HepG2 (cell line): ENCODE results near the gene HSP90AB1.

Experiments
- BCL6 ChIP-seq: IDR thresholded peaks from 2 replicates; pipeline ENCODE4 v1.6.1; 2016; ENCODE audit warnings: missing genetic modification reagents, missing compliant biosample characterization
- CHD2 ChIP-seq: IDR thresholded peaks from 2 replicates; pipeline ENCODE4 v1.6.1; 2011; ENCODE audit warnings: low read depth, low read length, improper control_type of control experiment
- HHEX ChIP-seq: IDR thresholded peaks from 2 replicates; pipeline ENCODE4 v1.6.1; 2016; ENCODE audit warnings: control low read depth
- KDM5B ChIP-seq: sonication (generic); formaldehyde crosslinking; IDR thresholded peaks from 2 replicates; pipeline ENCODE4 v1.4.0; 2020; ENCODE audit warnings: missing genetic modification reagents, mild to moderate bottlenecking, borderline replicate concordance
- RXRA ChIP-seq: sonication (generic); formaldehyde crosslinking; IDR thresholded peaks from 2 replicates; pipeline ENCODE4 v1.5.1; 2020; ENCODE audit warnings: missing genetic modification reagents
- ZFP62 ChIP-seq: sonication (generic); formaldehyde crosslinking; IDR thresholded peaks from 2 replicates; pipeline ENCODE4 v1.4.0; 2020; ENCODE audit warnings: missing genetic modification reagents
- ZNF207 ChIP-seq: fragments of 450-650 bp; IDR thresholded peaks from 2 replicates; pipeline ENCODE4 v1.6.1; 2016; ENCODE audit warnings: antibody characterized with exemption, borderline replicate concordance
- ZNF234 ChIP-seq: sonication (generic); formaldehyde crosslinking; conservative IDR thresholded peaks from 2 replicates; pipeline ENCODE4 v1.5.1; 2020; ENCODE audit warnings: mild to moderate bottlenecking, missing genetic modification reagents
- ZNF256 ChIP-seq: sonication (generic); formaldehyde crosslinking; conservative IDR thresholded peaks from 2 replicates; pipeline ENCODE4 v1.4.0; 2020; ENCODE audit warnings: missing genetic modification reagents
- TF ChIP-seq, protein P1 (sequence below): sonication (generic); formaldehyde crosslinking; IDR thresholded peaks from 2 replicates; pipeline ENCODE4 v1.5.0; 2020; ENCODE audit warnings: mild to moderate bottlenecking, missing genetic modification reagents, moderate library complexity
- TF ChIP-seq, protein P2 (sequence below): sonication (generic); formaldehyde crosslinking; IDR thresholded peaks from 2 replicates; pipeline ENCODE4 v1.5.1; 2020; ENCODE audit warnings: mild to moderate bottlenecking, missing genetic modification reagents
- TF ChIP-seq, protein P3 (sequence below): sonication (generic); formaldehyde crosslinking; IDR thresholded peaks from 2 replicates; pipeline ENCODE4 v1.4.0; 2020; ENCODE audit warnings: missing genetic modification reagents

GRCh38 chr6:44228031-44228430 lies 18.9 kb upstream of the HSP90AB1 start:
- TF ChIP-seq ZNF234 (no peak), BCL6 (CRISPR knock-in tag) (no peak), CHD2 (no peak), ZNF256 (CRISPR knock-in tag) (no peak), ZFP62 (CRISPR knock-in tag) (no peak), ZNF207 (no peak), HHEX (CRISPR knock-in tag) (no peak), RXRA (CRISPR knock-in tag) (no peak), KDM5B (CRISPR knock-in tag) (no peak)
- TF ChIP-seq, protein P1, sequence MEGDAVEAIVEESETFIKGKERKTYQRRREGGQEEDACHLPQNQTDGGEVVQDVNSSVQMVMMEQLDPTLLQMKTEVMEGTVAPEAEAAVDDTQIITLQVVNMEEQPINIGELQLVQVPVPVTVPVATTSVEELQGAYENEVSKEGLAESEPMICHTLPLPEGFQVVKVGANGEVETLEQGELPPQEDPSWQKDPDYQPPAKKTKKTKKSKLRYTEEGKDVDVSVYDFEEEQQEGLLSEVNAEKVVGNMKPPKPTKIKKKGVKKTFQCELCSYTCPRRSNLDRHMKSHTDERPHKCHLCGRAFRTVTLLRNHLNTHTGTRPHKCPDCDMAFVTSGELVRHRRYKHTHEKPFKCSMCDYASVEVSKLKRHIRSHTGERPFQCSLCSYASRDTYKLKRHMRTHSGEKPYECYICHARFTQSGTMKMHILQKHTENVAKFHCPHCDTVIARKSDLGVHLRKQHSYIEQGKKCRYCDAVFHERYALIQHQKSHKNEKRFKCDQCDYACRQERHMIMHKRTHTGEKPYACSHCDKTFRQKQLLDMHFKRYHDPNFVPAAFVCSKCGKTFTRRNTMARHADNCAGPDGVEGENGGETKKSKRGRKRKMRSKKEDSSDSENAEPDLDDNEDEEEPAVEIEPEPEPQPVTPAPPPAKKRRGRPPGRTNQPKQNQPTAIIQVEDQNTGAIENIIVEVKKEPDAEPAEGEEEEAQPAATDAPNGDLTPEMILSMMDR (CRISPR knock-in tag), result no peak
- TF ChIP-seq, protein P2, sequence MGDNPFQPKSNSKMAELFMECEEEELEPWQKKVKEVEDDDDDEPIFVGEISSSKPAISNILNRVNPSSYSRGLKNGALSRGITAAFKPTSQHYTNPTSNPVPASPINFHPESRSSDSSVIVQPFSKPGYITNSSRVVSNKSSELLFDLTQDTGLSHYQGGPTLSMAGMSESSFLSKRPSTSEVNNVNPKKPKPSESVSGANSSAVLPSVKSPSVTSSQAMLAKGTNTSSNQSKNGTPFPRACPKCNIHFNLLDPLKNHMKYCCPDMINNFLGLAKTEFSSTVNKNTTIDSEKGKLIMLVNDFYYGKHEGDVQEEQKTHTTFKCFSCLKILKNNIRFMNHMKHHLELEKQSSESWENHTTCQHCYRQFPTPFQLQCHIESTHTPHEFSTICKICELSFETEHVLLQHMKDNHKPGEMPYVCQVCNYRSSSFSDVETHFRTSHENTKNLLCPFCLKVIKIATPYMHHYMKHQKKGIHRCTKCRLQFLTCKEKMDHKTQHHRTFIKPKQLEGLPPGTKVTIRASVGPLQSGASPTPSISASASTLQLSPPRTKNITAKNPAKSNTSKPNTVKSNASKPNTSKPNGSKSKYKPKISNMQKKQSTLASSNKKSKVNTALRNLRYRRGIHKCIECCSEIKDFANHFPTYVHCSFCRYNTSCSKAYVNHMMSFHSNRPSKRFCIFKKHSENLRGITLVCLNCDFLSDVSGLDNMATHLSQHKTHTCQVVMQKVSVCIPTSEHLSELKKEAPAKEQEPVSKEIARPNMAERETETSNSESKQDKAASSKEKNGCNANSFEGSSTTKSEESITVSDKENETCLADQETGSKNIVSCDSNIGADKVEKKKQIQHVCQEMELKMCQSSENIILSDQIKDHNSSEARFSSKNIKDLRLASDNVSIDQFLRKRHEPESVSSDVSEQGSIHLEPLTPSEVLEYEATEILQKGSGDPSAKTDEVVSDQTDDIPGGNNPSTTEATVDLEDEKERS (CRISPR knock-in tag), result no peak
- TF ChIP-seq, protein P3, sequence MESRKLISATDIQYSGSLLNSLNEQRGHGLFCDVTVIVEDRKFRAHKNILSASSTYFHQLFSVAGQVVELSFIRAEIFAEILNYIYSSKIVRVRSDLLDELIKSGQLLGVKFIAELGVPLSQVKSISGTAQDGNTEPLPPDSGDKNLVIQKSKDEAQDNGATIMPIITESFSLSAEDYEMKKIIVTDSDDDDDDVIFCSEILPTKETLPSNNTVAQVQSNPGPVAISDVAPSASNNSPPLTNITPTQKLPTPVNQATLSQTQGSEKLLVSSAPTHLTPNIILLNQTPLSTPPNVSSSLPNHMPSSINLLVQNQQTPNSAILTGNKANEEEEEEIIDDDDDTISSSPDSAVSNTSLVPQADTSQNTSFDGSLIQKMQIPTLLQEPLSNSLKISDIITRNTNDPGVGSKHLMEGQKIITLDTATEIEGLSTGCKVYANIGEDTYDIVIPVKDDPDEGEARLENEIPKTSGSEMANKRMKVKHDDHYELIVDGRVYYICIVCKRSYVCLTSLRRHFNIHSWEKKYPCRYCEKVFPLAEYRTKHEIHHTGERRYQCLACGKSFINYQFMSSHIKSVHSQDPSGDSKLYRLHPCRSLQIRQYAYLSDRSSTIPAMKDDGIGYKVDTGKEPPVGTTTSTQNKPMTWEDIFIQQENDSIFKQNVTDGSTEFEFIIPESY (CRISPR knock-in tag), result no peak
